Tongue (tissue), 2 donors: ENCODE results near the gene KLHL24. TPM values are rescaled to one million over a fixed set of nuclear protein-coding genes. Genes with fewer than 3 reads are reported as not detected.
"Not testable (repeated sequence)": the region's sequence is repeated elsewhere in the genome, so short reads cannot be mapped to it uniquely, and the experiment has no call there.

Source experiments
- DNase-seq: peaks from one replicate; pipeline ENCODE4 v3.0.0-alpha.2; 2015
- total RNA-seq: library from RNA; depleted of rRNA; stranded (reverse); fragments of >200 nt; gene quantifications from one replicate; pipeline ENCODE4 v1.2.3, GENCODE V29; 2014

Gene KLHL24
- total RNA-seq, 1 donor from 2014 or later, result 221 TPM

DNA sequence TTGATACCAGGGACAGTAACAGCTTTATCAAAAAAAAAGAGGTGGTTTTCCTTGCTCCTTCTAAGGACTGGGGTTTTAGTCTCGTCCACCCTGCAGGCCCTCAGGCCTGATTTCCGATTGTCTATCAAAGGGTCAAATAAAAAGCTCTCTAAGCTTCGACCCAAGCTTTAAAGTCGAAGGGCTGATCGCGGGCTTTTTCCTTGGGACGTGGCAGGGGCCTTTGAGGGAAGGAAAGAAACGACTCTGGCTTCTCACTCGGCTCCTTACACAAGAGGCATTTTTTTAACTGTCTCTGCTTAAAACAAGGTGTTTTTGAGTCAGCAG, 354 bp upstream of the KLHL24 start:
- no peak for DNase-seq

GRCh38 chr3:183636221-183637105, 1.0 kb downstream of the KLHL24 start:
- peak; percentile 98 for DNase-seq

- no peak for DNase-seq
Measured at GRCh38 chr3:183637106-183637486, 1.7 kb downstream of the KLHL24 start.

- not testable (repeated sequence) for DNase-seq
Measured at GRCh38 chr3:183637633-183638032, 2.2 kb downstream of the KLHL24 start.

DNA sequence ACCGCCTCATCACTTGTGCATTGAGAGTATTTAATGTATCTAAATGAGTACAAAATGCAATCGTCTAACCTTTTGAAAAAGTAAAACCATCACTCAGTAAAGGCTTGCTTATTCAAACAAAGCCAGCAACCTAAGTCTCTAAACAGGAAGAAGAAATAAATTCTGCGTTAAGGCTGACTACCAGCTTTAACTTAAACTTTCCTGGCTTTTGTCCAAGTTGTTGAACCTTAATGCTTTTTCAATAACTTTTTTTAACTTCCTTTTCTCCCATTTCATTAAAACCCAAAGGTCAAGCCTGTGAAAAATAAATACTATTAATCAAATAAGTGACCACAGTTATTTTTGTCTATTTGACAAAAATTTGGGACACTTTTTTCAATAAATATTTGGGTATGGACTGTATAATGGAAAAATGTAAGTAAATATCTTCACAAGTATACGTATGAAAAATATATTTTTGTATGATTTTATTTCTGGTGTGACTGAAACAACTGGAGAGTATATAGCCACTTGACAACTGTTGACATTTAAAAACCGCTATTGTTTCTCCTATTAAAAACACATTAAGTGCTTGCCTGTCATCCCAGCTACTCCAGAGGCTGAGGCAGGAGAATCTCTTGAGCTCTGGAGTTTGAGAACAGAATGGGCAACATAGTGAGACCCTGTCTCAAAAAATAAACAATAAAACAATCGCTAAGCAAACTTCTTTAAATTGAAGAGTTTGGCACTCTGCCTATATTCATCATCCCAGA, 2.9 kb downstream of the KLHL24 start:
- peak; percentile 48 for DNase-seq

DNA sequence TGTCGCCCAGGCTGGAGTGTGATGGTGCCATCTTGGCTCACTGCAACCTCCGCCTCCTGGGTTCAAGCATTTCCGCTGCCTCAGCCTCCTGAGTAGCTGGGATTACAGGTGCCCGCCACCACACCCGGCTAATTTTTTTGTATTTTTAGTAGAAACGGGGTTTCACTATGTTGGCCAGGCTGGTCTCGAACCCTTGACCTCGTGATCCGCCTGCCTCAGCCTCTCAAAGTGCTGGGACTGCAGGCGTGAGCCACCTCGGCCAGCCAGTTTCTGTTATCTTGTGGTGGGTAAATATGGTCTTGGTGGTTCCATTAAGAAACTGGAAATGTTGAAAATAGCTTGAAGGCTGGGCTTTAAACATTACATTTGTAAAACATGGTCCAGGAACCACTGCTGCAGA, 5.2 kb downstream of the KLHL24 start:
- not testable (repeated sequence) for DNase-seq

GRCh38 chr3:183641882-183642281, 6.5 kb downstream of the KLHL24 start:
- DNase-seq, result no peak

DNA sequence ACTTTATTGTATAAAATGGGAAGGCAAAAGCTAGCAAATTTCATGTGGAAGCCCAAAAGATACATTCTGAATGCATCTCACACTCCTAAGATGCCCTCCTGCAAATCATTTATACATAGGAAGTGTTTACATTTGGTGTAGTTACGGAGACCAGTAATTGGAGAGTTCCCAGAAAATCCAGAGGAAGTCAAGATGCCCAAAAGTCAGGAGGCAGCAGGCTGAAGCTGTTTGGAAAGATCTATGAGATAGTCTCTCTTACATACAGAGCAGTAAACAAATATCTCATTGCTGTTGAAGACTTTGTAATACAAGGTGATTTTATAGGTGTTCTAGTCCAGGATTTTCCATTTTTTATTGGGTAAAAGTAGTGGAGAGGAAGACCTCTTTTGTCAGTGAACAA, 8.8 kb downstream of the KLHL24 start:
- no peak for DNase-seq

DNA sequence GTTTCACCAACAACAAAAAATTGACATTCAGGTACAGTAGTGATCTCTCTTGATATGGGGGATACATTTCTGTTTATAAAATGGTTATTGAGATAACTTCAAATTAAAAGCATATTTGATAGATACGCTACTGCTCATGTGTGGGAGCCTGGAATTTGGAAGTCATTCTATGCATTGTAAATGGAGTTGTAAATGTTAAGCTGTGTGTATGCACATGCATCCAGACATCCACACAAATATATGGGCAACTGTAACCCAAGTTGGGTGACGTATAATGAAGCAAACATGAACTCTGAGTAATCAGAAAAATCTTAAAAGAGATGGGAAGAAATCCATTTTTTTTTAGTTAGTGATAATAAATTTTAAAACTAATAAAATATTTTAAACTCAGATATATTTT, 9.8 kb downstream of the KLHL24 start:
- DNase-seq, result no peak

DNA sequence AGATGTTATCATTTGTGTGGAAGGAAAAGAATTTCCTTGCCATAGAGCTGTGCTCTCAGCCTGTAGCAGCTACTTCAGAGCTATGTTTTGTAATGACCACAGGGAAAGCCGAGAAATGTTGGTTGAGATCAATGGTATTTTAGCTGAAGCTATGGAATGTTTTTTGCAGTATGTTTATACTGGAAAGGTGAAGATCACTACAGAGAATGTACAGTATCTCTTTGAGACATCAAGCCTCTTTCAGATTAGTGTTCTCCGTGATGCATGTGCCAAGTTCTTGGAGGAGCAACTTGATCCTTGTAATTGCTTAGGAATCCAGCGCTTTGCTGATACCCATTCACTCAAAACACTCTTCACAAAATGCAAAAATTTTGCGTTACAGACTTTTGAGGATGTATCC, 15.1 kb downstream of the KLHL24 start:
- DNase-seq, result no peak

GRCh38 chr3:183653209-183654064, 18.0 kb downstream of the KLHL24 start:
- no peak for DNase-seq

DNA sequence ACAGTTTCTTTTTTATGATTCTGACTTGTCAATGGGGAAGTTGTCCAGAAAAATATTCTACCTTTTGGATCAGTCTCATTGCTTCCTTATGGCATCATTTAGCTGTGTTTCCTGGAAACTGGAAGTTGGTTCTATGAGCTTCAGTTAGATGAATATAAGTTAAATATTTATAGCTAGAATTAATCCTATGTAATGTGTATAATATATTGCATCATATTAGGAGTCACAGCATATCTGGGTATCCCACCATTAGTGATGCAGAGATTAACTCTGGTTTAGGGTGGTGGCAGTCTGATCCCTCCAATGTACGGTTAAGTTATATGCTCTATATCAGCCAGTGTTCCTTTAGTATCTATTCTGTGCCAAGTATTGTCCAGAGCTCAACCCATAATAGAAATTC, 19.3 kb downstream of the KLHL24 start:
- DNase-seq, result no peak

GRCh38 chr3:183662099-183662498, 26.7 kb downstream of the KLHL24 start:
- DNase-seq, result no peak

DNA sequence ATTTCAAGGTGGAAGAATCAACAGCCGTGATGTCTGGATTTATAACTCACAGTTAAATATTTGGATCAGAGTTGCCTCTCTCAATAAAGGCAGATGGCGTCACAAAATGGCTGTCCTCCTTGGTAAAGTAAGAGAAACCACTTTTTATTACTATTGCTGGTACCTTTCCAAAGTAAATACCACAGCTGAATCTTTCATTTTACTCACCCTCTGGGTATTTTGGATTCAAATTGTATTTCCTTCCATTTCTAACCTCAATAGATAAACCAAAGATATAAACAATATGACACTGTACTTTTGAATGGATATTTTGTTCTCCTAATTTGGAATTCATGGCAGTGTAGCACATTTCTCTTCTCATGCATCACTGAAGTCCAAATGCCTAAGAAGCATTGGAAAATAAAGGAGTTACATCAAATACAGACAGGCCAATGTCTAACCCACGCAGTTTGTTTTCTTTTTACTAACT, 29.5 kb downstream of the KLHL24 start:
- DNase-seq, result no peak

GRCh38 chr3:183680061-183680460, 44.6 kb downstream of the KLHL24 start:
- no peak for DNase-seq

DNA sequence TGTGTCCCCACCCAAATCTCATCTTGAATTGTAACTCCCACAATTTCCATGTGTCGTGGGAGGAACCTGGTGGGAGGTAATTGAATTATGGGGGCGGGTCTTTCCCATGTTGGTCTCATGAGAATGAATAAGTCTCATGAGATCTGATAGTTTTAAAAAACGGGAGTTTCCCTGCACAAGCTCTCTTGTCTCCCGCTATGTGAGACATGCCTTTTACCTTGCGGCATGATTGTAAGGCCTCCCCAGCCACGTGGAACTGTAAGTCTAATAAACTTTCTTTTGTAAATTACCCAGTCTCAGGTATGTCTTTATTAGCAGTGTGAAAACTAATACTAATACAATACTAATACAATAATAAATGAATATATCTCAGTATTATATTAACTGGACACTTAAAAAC, 52.3 kb downstream of the KLHL24 start:
- no peak for DNase-seq

DNA sequence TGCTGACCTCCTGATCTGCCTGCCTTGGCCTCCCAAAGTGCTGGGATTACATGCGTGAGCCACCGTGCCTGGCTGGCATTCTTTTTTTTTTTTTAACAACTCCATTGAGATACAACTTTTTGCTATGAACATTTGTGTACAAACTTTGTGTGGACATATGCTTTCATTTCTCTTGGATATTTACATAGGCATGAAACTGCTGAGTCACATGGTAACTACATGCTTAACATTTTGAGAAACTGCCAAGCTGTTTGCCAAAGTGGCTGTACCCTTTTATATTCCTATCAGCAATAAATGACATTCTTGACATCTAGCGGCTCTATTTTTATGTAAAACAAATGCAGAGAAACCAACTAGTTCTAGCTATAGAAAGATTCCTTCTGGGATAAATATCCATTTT, 53.5 kb downstream of the KLHL24 start:
- DNase-seq, result no peak

DNA sequence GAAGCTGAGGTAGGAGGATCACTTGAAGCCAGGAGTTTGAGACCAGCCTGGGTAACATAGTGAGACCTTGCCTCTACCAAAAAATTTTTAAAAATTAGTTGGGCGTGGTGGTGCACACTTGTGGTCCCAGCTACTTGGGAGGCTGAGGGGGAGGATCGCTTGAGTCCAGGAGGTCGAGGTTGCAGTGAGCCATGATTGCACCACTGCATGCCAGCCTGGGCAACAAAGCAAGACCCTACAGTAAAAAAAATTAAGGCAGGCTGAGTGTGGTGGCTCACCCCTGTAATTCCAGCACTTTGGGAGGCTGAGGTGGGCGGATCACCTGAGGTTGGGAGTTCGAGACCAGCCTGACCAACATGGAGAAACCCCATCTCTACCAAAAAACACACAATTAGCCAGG, 54.2 kb downstream of the KLHL24 start:
- DNase-seq, result not testable (repeated sequence)

- DNase-seq, result no peak
Measured at GRCh38 chr3:183690402-183690995, 55.1 kb downstream of the KLHL24 start.

GRCh38 chr3:183692436-183692835, 57.0 kb downstream of the KLHL24 start:
- no peak for DNase-seq

GRCh38 chr3:183695569-183696364, 60.3 kb downstream of the KLHL24 start:
- no peak for DNase-seq
